Lower leg skin (tissue), 4 donors: ENCODE data around the gene CAMTA1. TPM values are rescaled to one million over a fixed set of nuclear protein-coding genes. Genes with fewer than 3 reads are reported as not detected.
"Not testable (repeated sequence)": the region's sequence is repeated elsewhere in the genome, so short reads cannot be mapped to it uniquely, and the experiment has no call there.

Source experiments
- DNase-seq, 2 donors: peaks; one replicate each; pipeline ENCODE4 v3.0.0-alpha.2; 2019; ENCODE audit warnings: low spot score in 2 of 2
- H3K4me3 ChIP-seq: fragments of 200-600 bp; sonication (generic); 2 replicates; pipeline ENCODE4 v1.5.1; 2017; ENCODE audit warnings: mild to moderate bottlenecking, low read depth; ENCODE audit not compliant: poor library complexity, severe bottlenecking
- POLR2A ChIP-seq, 2 donors: fragments of 450-650 bp; IDR thresholded peaks; one replicate each; pipeline ENCODE4 v1.6.1; 2016 to 2017; ENCODE audit warnings: antibody characterized with exemption in 2 of 2, mild to moderate bottlenecking in 1 of 2, moderate library complexity in 1 of 2
- WGBS, 2 donors: methylation state at CpG; one replicate each; pipeline ENCODE4 v1.1.5; 2018; 5-methylcytosine and 5-hydroxymethylcytosine counted together
- intact Hi-C: fragments of 100-400 bp; cut with DNase I; formaldehyde crosslinking; loops from one replicate; pipeline ENCODE4 v1.15.0; 2023; ENCODE audit warnings: low total_unique reads
- total RNA-seq, 4 donors: library from RNA; depleted of rRNA; stranded (reverse); fragments of >200 nt; gene quantifications; one replicate each; pipeline ENCODE4 v1.1.0, GENCODE V29; 2016
- TF ChIP-seq, protein P1 (sequence below), 3 donors: fragments of 450-650 bp; IDR thresholded peaks; one replicate each; pipeline ENCODE4 v1.5.1; 2016; ENCODE audit warnings: antibody characterized with exemption in 3 of 3, mild to moderate bottlenecking in 3 of 3, moderate library complexity in 2 of 3

The CAMTA1 gene
- total RNA-seq, 4 donors from 2014 or later: 24.4 to 52.3 (median 32.9) TPM

DNA sequence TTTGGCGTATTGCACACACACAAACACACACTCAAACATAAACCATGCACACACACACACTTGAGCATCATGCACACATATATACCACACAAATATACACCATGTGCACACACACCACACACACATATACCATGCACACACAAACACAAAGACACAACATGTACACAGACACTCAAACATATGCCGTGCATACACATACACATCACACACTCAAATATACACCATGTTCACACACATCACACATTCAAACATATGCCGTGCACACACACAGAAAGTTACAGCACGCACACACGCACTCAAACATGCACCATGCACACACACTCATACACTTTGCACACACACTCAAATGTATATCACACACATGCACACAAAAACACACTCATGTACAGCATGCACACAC is 361.5 kb downstream of the CAMTA1 start:
- intact Hi-C loops: no loop called here
- no peak overlapping the region for H3K4me3 ChIP-seq
- no peak for DNase-seq
- TF ChIP-seq POLR2A (IDR thresholded peaks at IDR 0.05): no peak
- TF ChIP-seq, protein P1, sequence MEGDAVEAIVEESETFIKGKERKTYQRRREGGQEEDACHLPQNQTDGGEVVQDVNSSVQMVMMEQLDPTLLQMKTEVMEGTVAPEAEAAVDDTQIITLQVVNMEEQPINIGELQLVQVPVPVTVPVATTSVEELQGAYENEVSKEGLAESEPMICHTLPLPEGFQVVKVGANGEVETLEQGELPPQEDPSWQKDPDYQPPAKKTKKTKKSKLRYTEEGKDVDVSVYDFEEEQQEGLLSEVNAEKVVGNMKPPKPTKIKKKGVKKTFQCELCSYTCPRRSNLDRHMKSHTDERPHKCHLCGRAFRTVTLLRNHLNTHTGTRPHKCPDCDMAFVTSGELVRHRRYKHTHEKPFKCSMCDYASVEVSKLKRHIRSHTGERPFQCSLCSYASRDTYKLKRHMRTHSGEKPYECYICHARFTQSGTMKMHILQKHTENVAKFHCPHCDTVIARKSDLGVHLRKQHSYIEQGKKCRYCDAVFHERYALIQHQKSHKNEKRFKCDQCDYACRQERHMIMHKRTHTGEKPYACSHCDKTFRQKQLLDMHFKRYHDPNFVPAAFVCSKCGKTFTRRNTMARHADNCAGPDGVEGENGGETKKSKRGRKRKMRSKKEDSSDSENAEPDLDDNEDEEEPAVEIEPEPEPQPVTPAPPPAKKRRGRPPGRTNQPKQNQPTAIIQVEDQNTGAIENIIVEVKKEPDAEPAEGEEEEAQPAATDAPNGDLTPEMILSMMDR (IDR thresholded peaks at IDR 0.05): no peak
- 92 to 94% methylated on average over 5 of the region's 5 CpGs for WGBS, 2 donors

GRCh38 chr1:7147581-7148282 is 362.5 kb downstream of the CAMTA1 start:
- intact Hi-C loops, DNase-seq, H3K4me3 ChIP-seq: not testable (repeated sequence)
- WGBS, 2 donors: 98% methylated on average over 3 of the region's 3 CpGs

GRCh38 chr1:7149080-7149838 is 364.0 kb downstream of the CAMTA1 start:
- DNase-seq: no peak
- WGBS, 2 donors: 35 to 41% methylated on average over 24 to 30 of the region's 31 CpGs
- no peak for TF ChIP-seq POLR2A (IDR thresholded peaks at IDR 0.05)
- TF ChIP-seq, protein P1 (IDR thresholded peaks at IDR 0.05): no peak
- intact Hi-C loops: no loop called here
- no peak overlapping the region for H3K4me3 ChIP-seq

DNA sequence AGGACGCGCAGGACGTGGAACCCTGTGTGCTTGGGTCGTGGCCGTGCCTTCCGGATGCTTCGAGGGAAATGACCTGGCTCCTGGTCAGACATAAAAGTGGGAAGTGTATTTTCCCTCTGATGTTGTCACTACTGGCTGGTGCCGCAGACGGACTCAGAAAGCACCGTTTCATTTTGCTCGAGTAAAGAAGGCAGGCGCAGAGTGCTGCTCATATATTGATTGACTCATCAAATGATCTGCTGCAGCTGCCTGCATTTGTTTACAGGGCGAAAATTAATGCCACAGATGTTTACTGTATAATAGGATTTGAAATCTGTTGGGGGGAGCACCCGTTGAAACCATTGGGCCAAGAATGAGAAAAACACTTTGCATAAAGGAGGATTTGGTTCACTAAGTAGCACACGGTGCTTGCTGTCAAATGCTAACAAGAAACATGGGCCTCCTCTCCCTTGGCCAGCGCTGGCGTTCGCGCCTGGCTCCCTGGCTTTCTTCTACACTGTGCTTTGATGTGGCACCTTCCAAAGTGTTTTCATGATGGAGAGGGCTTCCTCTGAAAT is 365.5 kb downstream of the CAMTA1 start:
- DNase-seq: no peak
- intact Hi-C loops: no loop called here
- 80 to 82% methylated on average over 19 of the region's 19 CpGs for WGBS, 2 donors
- no peak for TF ChIP-seq POLR2A (IDR thresholded peaks at IDR 0.05)
- TF ChIP-seq, protein P1 (IDR thresholded peaks at IDR 0.05): no peak
- H3K4me3 ChIP-seq: no peak overlapping the region

- no peak for DNase-seq
- intact Hi-C loops: no loop called here
- 83 to 84% methylated on average over 7 of the region's 7 CpGs for WGBS, 2 donors
- H3K4me3 ChIP-seq: no peak overlapping the region
- TF ChIP-seq, protein P1 (IDR thresholded peaks at IDR 0.05): no peak
- TF ChIP-seq POLR2A (IDR thresholded peaks at IDR 0.05): no peak
These were observed 366.7 kb downstream of the CAMTA1 start for GRCh38 chr1:7151978-7152377.

- DNase-seq: no peak
- H3K4me3 ChIP-seq: no peak overlapping the region
- intact Hi-C loops: no loop called here
- 57 to 64% methylated on average over 10 of the region's 10 CpGs for WGBS, 2 donors
- TF ChIP-seq, protein P1 (IDR thresholded peaks at IDR 0.05): no peak
- no peak for TF ChIP-seq POLR2A (IDR thresholded peaks at IDR 0.05)
These were observed 367.4 kb downstream of the CAMTA1 start for GRCh38 chr1:7152655-7153054.
